Effector memory CD4-positive, alpha-beta T cell (primary cell): ENCODE data around the gene AGL.

ENCODE experiments used
- DNase-seq, 3 donors: peaks; one replicate each; pipeline ENCODE4 v3.0.0-alpha.2; 2020
- H3K27ac ChIP-seq: 2 replicates; pipeline ENCODE4 v1.7.0; 2013; ENCODE audit warnings: mild to moderate bottlenecking, low read length, moderate library complexity; ENCODE audit not compliant: insufficient read depth, poor library complexity, severe bottlenecking
- H3K27me3 ChIP-seq: replicated peaks from 2 replicates; pipeline ENCODE4 v1.7.0; 2013; ENCODE audit warnings: mild to moderate bottlenecking, low read length; ENCODE audit not compliant: insufficient read depth, control insufficient read depth, poor library complexity, severe bottlenecking
- H3K36me3 ChIP-seq: 2 replicates; pipeline ENCODE4 v1.7.0; 2013; ENCODE audit warnings: mild to moderate bottlenecking, low read length, moderate library complexity; ENCODE audit not compliant: control insufficient read depth, insufficient read depth
- H3K4me1 ChIP-seq: 2 replicates; pipeline ENCODE4 v1.7.0; 2013; ENCODE audit warnings: low read length, mild to moderate bottlenecking; ENCODE audit not compliant: control insufficient read depth, insufficient read depth, poor library complexity, severe bottlenecking
- H3K4me3 ChIP-seq: 2 replicates; pipeline ENCODE4 v1.7.0; 2013; ENCODE audit warnings: low read length, low read depth, mild to moderate bottlenecking; ENCODE audit not compliant: insufficient read depth, poor library complexity, severe bottlenecking
- H3K9me3 ChIP-seq: 2 replicates; pipeline ENCODE4 v1.7.0; 2013; ENCODE audit warnings: mild to moderate bottlenecking, low read length, moderate library complexity; ENCODE audit not compliant: control insufficient read depth

The AGL gene

DNA sequence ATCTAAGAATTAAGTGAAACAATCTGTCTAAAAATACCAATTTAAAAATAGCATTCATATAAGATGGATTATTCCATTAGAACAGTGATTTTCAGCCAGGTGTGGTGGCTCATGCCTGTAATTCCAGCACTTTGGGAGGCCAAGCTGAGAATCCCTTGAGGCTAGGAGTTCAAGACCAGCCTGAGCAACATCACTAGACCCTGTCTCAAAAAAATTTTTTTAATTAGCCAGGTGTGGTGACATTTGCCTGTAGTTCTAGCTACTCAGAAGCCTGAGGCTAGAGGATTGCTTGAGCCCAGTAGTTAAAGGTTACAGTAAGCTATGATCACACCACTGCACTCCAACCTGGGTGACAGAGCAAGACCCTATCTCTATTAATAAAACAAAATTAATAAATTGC is 84.6 kb downstream of the AGL start:
- Histone ChIP-seq H3K9me3 (no peaks in the 10 kb centered on the region), H3K4me3 (no peak overlapping the region), H3K27ac (no peak overlapping the region), H3K36me3 (no peaks in the 10 kb centered on the region), H3K4me1 (no peaks in the 10 kb centered on the region), H3K27me3 (no peaks in the 10 kb centered on the region)
- DNase-seq, result no peak

DNA sequence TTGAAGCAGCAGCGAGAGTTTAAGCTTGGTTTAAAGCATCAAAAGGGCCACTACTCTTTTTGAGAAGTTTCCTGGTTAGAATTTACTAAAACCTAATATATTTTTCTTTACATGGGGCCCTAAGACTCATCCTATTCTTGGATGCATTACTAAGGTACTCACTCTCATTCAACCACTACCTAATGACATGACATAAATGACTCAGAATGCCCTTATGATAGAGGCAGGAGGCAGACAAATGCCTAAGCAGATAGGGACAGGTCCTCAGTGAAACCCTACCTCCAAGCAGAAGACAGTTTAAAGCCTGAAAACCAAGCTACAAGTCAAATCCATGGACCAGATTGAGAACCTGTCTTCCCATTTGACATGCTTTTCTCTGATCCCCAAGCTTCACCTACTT is 85.4 kb downstream of the AGL start:
- no peaks in the 10 kb centered on the region for H3K36me3 ChIP-seq

DNA sequence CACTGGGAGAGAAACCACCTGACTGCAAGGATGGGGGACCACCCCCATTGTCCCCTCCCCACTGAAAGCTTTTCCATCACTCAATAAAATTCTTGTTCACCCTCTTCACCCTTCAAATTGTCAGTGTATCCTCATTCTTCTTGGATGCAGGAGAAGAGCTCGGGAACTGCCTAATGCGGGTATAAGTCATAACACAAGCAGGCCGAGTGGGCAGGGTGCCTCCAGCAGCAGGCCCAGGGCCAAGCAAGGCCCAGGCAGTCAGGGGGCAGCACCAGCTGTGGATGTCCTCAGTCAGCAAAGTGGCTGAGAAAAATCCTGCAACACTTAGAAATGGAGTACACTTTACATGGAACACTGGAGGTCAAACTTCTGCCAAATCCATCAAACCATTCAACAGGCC is 85.9 kb downstream of the AGL start:
- Histone ChIP-seq H3K4me3 (no peak overlapping the region), H3K4me1 (no peaks in the 10 kb centered on the region), H3K27me3 (no peaks in the 10 kb centered on the region), H3K27ac (no peak overlapping the region), H3K9me3 (no peaks in the 10 kb centered on the region), H3K36me3 (no peaks in the 10 kb centered on the region)
- DNase-seq, result no peak

More for the DNA sequence above, 85.4 kb downstream of the AGL start:
- no peak overlapping the region for H3K27ac ChIP-seq
- H3K9me3 ChIP-seq, result no peaks in the 10 kb centered on the region
- H3K4me3 ChIP-seq, result no peak overlapping the region
- H3K27me3 ChIP-seq, result no peaks in the 10 kb centered on the region
- H3K4me1 ChIP-seq, result no peaks in the 10 kb centered on the region
- DNase-seq, result no peak

DNA sequence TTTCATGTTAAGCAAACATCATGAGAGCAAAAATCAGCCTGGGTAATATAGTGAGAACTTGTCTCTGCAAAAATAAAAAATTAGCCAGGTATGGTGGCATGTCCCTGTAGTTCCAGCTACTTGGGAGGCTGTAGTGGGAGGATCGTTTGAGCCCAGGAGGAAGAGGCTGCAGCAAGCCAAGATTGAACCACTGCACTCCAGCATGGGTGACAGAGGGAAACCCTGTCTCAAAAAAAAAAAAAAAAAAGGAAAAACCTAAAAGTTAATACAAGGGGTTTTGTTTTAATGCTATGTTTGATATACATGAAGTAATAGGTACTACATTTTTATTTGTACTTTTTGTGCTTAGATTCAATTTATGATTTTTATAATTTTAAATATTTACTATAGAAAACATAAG is 92.6 kb downstream of the AGL start:
- no peaks in the 10 kb centered on the region for H3K9me3 ChIP-seq
- no peak overlapping the region for H3K27ac ChIP-seq
- no peaks in the 10 kb centered on the region for H3K27me3 ChIP-seq
- no peak for DNase-seq
- H3K4me1 ChIP-seq, result no peaks in the 10 kb centered on the region
- no peaks in the 10 kb centered on the region for H3K36me3 ChIP-seq
- H3K4me3 ChIP-seq, result no peak overlapping the region

- DNase-seq, result no peak
- no peaks in the 10 kb centered on the region for H3K27me3 ChIP-seq
These were observed 93.1 kb downstream of the AGL start for GRCh38 chr1:99943223-99943794.

DNA sequence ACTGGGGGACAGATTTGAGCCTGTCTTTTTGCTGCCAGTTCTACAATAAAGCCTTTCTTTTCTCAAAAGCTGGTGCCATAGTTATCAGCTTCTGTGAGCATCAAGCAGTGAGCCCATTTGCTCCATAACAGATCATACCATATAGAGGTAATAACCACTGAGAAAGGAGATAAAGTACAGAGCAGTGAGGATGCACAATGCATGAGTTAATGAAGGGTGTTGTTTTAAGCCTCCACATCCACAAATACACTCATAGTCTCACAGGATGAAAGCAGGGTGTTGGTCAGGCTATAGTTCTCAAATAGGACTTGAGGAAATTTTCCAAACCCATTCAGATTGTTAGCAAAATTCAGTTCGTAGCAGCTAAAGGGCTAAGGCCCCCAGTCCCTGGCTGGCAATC is 94.0 kb downstream of the AGL start:
- Histone ChIP-seq H3K9me3 (no peaks in the 10 kb centered on the region), H3K27ac (no peak overlapping the region), H3K27me3 (no peaks in the 10 kb centered on the region), H3K4me1 (no peaks in the 10 kb centered on the region), H3K4me3 (no peak overlapping the region), H3K36me3 (no peaks in the 10 kb centered on the region)
- DNase-seq, result no peak

More at GRCh38 chr1:99943223-99943794, 93.1 kb downstream of the AGL start:
- H3K36me3 ChIP-seq, result no peaks in the 10 kb centered on the region
- H3K4me1 ChIP-seq, result no peaks in the 10 kb centered on the region
- H3K27ac ChIP-seq, result no peak overlapping the region
- H3K9me3 ChIP-seq, result no peaks in the 10 kb centered on the region
- no peak overlapping the region for H3K4me3 ChIP-seq

GRCh38 chr1:99945174-99945573 is 95.0 kb downstream of the AGL start:
- H3K4me1 ChIP-seq, result no peaks in the 10 kb centered on the region
- DNase-seq, result no peak
- no peaks in the 10 kb centered on the region for H3K9me3 ChIP-seq
- H3K27me3 ChIP-seq, result no peaks in the 10 kb centered on the region
- H3K4me3 ChIP-seq, result no peak overlapping the region
- no peak overlapping the region for H3K27ac ChIP-seq
- no peaks in the 10 kb centered on the region for H3K36me3 ChIP-seq

DNA sequence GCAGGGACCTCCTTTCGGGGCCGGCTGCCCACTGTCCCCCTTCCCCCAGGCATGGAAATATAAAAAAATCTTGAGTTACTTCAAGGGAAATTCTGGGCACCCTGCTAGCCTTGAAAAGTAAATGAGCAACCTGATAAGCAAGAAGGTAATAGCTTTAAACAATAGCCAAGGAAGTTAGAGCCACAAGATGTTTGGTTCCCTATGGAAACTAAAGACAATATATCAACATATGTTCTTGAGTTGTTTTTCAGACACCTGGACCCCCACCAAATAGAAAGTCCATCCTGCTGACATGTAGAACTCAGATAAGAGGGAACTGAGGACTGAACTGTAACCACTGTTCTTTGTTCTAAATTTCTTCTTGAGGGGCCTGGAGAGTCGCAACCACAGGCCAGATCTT is 100.3 kb downstream of the AGL start:
- Histone ChIP-seq H3K4me3 (no peak overlapping the region), H3K9me3 (no peaks in the 10 kb centered on the region), H3K36me3 (no peaks in the 10 kb centered on the region), H3K27me3 (no peaks in the 10 kb centered on the region), H3K4me1 (no peaks in the 10 kb centered on the region), H3K27ac (no peak overlapping the region)
- DNase-seq, result no peak

DNA sequence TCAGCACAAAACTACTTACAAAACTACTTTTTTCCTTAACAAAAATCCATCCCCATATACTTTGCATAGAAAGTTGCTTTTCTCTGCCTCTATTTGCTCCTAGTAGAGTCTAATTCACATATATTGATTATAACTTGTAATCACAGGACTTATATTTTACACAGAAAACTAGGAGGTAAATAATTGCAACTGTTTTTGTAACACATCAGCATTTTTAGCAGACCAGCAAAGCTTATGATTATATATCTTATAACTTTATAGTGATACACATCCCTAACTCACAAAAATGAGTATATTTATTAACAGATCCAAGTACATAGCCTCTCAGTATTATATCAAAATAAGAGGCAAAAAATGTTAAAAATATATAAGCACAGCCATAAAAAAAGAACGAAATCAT is 102.4 kb downstream of the AGL start:
- Histone ChIP-seq H3K36me3 (no peaks in the 10 kb centered on the region), H3K4me1 (no peaks in the 10 kb centered on the region), H3K4me3 (no peak overlapping the region), H3K9me3 (no peaks in the 10 kb centered on the region), H3K27ac (no peak overlapping the region), H3K27me3 (no peaks in the 10 kb centered on the region)
- DNase-seq, result no peak

- no peak for DNase-seq
- Histone ChIP-seq H3K27ac (no peak overlapping the region), H3K36me3 (no peaks in the 10 kb centered on the region), H3K9me3 (no peaks in the 10 kb centered on the region), H3K4me1 (no peaks in the 10 kb centered on the region), H3K4me3 (no peak overlapping the region), H3K27me3 (no peaks in the 10 kb centered on the region)
These were observed 105.2 kb downstream of the AGL start for GRCh38 chr1:99955375-99955774.

- Histone ChIP-seq H3K27me3 (no peaks in the 10 kb centered on the region), H3K36me3 (no peaks in the 10 kb centered on the region), H3K9me3 (no peaks in the 10 kb centered on the region), H3K27ac (no peak overlapping the region), H3K4me3 (no peak overlapping the region), H3K4me1 (no peaks in the 10 kb centered on the region)
- no peak for DNase-seq
These were observed 106.6 kb downstream of the AGL start for GRCh38 chr1:99956755-99957154.
